ENCODE results near the gene SEPHS2. TPM values are rescaled to one million over a fixed set of nuclear protein-coding genes. Genes with fewer than 3 reads are reported as not detected.
"Not testable (repeated sequence)": the region's sequence is repeated elsewhere in the genome, so short reads cannot be mapped to it uniquely, and the experiment has no call there.

The SEPHS2 gene
- total RNA-seq, 1 donor from 2014 or later: 43.1 TPM

DNA sequence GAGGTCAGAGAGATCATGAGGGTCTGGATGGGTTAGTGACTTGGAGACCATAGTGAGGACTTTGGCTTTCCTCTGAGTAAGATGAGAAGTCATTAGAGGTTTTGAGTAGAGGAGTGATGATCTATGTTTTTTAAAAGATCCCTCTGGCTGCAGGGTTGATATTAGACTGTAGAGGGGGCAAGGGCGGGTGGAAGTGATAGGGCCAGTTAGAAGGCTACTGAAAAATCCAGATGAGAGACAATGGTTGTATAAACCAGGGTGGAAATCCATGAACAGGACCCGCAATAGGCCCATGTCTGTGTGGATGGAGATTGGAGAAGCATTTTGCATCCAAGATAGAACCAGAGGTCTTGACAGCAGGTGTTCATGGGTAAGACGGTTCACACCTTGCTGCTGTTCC is 36.7 kb upstream of the SEPHS2 start:
- DNase-seq (ENCODE audit: low spot score): no peak
- Mint-ChIP-seq H3K27ac (ENCODE audit: unreplicated experiment) (no peak overlapping the region), H3K4me1 (ENCODE audit: unreplicated experiment) (peaks cover 4% of the 10 kb centered on the region), H3K36me3 (ENCODE audit: low read depth, unreplicated experiment) (no peaks in the 10 kb centered on the region), H3K9me3 (ENCODE audit: unreplicated experiment) (no peaks in the 10 kb centered on the region), H3K27me3 (ENCODE audit: unreplicated experiment) (peaks cover 2% of the 10 kb centered on the region), H3K4me3 (ENCODE audit: unreplicated experiment) (no peak overlapping the region)
- TF ChIP-seq, protein P1, sequence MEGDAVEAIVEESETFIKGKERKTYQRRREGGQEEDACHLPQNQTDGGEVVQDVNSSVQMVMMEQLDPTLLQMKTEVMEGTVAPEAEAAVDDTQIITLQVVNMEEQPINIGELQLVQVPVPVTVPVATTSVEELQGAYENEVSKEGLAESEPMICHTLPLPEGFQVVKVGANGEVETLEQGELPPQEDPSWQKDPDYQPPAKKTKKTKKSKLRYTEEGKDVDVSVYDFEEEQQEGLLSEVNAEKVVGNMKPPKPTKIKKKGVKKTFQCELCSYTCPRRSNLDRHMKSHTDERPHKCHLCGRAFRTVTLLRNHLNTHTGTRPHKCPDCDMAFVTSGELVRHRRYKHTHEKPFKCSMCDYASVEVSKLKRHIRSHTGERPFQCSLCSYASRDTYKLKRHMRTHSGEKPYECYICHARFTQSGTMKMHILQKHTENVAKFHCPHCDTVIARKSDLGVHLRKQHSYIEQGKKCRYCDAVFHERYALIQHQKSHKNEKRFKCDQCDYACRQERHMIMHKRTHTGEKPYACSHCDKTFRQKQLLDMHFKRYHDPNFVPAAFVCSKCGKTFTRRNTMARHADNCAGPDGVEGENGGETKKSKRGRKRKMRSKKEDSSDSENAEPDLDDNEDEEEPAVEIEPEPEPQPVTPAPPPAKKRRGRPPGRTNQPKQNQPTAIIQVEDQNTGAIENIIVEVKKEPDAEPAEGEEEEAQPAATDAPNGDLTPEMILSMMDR (IDR thresholded peaks at IDR 0.05; ENCODE audit: unreplicated experiment): no peak

DNA sequence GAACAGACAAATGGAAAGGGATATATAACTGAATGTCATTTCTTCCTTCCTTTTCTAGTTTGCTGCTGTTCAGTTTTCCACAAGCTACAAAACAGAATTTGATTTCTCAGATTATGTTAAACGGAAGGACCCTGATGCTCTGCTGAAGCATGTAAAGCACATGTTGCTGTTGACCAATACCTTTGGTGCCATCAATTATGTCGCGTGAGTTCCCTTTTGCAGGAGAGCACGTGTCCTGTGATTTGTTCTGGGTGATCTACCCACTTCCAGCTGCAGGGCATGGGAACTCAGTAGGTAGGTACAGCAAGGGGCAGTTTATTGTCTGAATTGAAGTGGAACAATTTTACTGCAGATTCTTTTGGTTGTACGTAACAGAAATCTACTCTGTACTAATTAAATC is 35.7 kb upstream of the SEPHS2 start:
- H3K4me3 Mint-ChIP-seq (ENCODE audit: unreplicated experiment): no peak overlapping the region
- TF ChIP-seq, protein P1 (IDR thresholded peaks at IDR 0.05; ENCODE audit: unreplicated experiment): no peak
- H3K27me3 Mint-ChIP-seq (ENCODE audit: unreplicated experiment): peaks cover 2% of the 10 kb centered on the region
- H3K9me3 Mint-ChIP-seq (ENCODE audit: unreplicated experiment): no peaks in the 10 kb centered on the region
- H3K36me3 Mint-ChIP-seq (ENCODE audit: low read depth, unreplicated experiment): no peaks in the 10 kb centered on the region
- H3K27ac Mint-ChIP-seq (ENCODE audit: unreplicated experiment): no peak overlapping the region
- DNase-seq (ENCODE audit: low spot score): no peak
- H3K4me1 Mint-ChIP-seq (ENCODE audit: unreplicated experiment): peaks cover 4% of the 10 kb centered on the region

DNA sequence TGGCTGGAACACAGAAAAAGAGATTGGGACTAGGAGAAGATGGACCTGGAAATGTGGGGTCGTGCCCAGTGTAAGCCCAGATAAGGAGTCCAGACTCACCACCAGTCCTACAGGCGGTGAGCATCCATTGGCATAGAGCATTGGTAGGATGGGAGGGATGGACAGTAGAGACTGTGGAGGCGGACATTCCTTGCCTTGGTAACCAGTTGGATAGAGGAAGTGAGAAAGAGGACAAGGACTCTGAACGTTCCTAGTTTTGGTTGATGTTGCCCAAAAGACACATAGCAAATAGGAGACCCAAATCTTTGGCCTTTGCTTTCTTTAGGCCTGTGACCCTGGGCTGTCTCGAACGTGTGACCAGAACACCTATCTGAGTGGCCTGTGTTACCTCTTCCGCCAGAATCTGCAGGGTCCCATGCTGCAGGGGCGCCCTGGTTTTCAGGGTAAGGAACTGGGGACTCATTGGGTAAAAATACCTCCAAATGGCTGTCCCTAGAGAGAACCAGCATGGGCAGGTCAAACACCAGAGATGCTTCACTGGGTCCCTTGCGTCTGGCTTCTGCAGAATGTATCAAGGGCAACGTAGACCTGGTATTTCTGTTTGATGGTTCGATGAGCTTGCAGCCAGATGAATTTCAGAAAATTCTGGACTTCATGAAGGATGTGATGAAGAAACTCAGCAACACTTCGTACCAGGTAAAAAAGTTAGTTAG is 33.2 kb upstream of the SEPHS2 start:
- no peak overlapping the region for H3K27ac Mint-ChIP-seq (ENCODE audit: unreplicated experiment)
- H3K27me3 Mint-ChIP-seq (ENCODE audit: unreplicated experiment): peaks cover 2% of the 10 kb centered on the region
- H3K36me3 Mint-ChIP-seq (ENCODE audit: low read depth, unreplicated experiment): no peaks in the 10 kb centered on the region
- H3K4me1 Mint-ChIP-seq (ENCODE audit: unreplicated experiment): no peaks in the 10 kb centered on the region
- no peaks in the 10 kb centered on the region for H3K9me3 Mint-ChIP-seq (ENCODE audit: unreplicated experiment)
- TF ChIP-seq, protein P1 (IDR thresholded peaks at IDR 0.05; ENCODE audit: unreplicated experiment): no peak
- no peak for DNase-seq (ENCODE audit: low spot score)
- no peak overlapping the region for H3K4me3 Mint-ChIP-seq (ENCODE audit: unreplicated experiment)

DNA sequence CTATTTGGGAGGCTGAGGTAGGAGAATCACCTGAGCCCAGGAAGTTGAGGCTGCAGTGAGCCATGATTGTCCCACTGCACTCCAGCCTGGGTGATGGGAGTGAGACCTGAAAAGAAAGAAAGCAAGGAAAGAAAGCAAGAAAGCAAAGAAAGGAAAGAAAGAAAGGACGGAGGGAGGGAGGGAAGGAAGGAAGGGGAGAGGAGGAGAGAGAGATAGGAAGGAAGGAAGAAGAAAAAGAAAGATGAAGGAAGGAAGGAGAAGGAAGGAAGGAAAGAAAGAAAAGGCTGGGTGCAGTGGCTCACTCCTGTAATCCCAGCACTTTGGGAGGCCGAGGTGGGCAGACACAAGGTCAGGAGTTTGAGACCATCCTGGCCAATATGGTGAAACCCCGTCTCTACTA is 32.1 kb upstream of the SEPHS2 start:
- not testable (repeated sequence) for DNase-seq (ENCODE audit: low spot score); H3K27ac Mint-ChIP-seq (ENCODE audit: unreplicated experiment); H3K4me1 Mint-ChIP-seq (ENCODE audit: unreplicated experiment); H3K36me3 Mint-ChIP-seq (ENCODE audit: low read depth, unreplicated experiment); H3K9me3 Mint-ChIP-seq (ENCODE audit: unreplicated experiment); H3K4me3 Mint-ChIP-seq (ENCODE audit: unreplicated experiment); H3K27me3 Mint-ChIP-seq (ENCODE audit: unreplicated experiment)

DNA sequence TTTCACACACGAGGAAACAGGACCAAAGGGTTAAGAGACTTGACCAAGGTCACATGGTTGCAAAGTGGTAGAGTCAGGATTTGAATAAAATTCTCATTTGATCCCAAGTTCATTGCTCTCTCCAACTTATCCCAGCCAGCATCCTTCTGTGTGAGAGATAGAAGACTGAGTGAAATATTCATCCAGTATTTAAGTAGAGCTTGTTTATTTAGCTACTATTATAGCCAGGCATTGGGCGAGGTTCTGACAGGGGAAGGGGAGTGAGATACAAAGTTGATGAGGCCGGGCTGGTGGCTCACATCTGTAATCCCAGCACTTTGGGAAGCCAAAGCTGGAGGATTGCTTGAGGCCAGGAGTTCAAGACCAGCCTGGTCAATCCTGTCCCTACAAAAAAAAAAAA is 31.3 kb upstream of the SEPHS2 start:
- Mint-ChIP-seq H3K9me3 (ENCODE audit: unreplicated experiment) (no peaks in the 10 kb centered on the region), H3K36me3 (ENCODE audit: low read depth, unreplicated experiment) (no peaks in the 10 kb centered on the region), H3K4me1 (ENCODE audit: unreplicated experiment) (no peaks in the 10 kb centered on the region), H3K27me3 (ENCODE audit: unreplicated experiment) (peaks cover 2% of the 10 kb centered on the region), H3K27ac (ENCODE audit: unreplicated experiment) (no peak overlapping the region), H3K4me3 (ENCODE audit: unreplicated experiment) (no peak overlapping the region)
- DNase-seq (ENCODE audit: low spot score): no peak
- TF ChIP-seq, protein P1 (IDR thresholded peaks at IDR 0.05; ENCODE audit: unreplicated experiment): no peak
